ENCODE measurements around the gene FXYD1. TPM values are rescaled to one million over a fixed set of nuclear protein-coding genes. Genes with fewer than 3 reads are reported as not detected.

Gene FXYD1
- total RNA-seq = 1 to 10 TPM; 2.3 to 2.8 TPM

DNA sequence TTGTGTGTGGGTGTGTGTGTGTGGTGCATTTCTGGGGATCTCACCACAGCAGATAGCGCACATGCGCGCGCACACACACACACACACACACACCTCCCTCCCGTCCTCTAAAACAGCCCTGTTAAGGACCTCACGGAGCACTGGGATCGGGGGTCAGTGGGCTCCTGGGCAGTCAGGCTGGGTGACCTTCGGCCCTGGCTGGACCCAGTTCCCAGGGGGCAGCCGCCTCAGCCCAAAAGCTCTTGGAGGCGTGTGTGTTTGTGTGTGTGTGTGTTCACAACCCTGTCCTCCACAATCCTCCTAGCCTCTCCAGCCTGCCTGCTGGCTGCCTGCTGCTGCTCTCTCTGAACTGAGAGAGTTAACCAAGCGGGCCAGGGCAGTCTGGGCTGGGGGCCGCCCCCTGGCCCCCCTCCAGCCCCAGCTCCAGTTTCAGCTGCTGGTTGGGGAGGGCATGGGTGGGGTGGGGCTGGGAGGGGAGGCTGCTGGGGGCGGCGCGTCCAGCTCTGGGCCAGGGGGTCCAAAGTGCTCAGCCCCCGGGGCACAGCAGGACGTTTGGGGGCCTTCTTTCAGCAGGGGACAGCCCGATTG is at the start of gene FXYD1:
TSS of gene FXYD1 (plus strand) at position 520 of the 588 bp plus-strand sequence. CDS start 1,256 bp downstream, outside the sequence.
- Mint-ChIP-seq H3K27ac (no peak within 1 kb of the TSS), H3K9me3 (no peaks in the 10 kb centered on the region), H3K36me3 (no peaks in the 10 kb centered on the region), H3K27me3 (no peaks in the 10 kb centered on the region), H3K4me1 (ENCODE audit: low read depth) (peaks cover 19% of the 10 kb centered on the region), H3K4me3 (no peak within 1 kb of the TSS)
- CTCF ChIA-PET = interaction anchor here (2.8 to 5.5 kb wide), 2 partner anchors 71 to 94 kb away, joined by 16 to 59 read pairs; no protein-coding TSS in a partner anchor
- intact Hi-C loops (cut with micrococcal nuclease) = no loop called here
- no peak for DNase-seq
- POLR2A ChIA-PET = no interaction called here

DNA sequence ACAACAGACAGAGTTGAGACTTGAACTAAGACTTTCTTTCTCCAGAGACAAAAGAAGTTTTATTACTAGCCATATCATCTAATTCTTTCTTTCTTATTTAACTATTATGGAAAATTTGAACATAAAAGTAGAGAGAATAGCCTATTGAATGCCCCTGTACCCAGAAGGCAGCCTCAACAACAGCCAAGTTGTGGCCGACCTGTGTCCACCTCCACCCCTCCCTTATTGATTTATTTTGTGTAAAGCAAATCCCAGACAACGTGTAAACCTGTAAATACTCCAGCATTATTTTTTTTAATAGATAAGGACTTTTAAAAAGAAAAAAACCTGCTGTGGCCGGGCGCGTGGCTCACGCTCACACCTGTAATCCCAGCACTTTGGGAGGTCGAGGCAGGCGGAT is 49.1 kb upstream of the FXYD1 start:
- Mint-ChIP-seq H3K4me1 (ENCODE audit: low read depth) (peaks cover 10% of the 10 kb centered on the region), H3K27me3 (peaks cover 6% of the 10 kb centered on the region), H3K36me3 (no peaks in the 10 kb centered on the region), H3K4me3 (no peak overlapping the region), H3K9me3 (no peaks in the 10 kb centered on the region), H3K27ac (no peak overlapping the region)
- CTCF ChIA-PET = interaction anchor here (2.8 to 3.3 kb wide), 2 partner anchors 23 to 46 kb away, joined by 13 to 18 read pairs; no protein-coding TSS in a partner anchor
- DNase-seq = no peak
- POLR2A ChIA-PET = no interaction called here
- intact Hi-C loops (cut with micrococcal nuclease) = no loop called here

DNA sequence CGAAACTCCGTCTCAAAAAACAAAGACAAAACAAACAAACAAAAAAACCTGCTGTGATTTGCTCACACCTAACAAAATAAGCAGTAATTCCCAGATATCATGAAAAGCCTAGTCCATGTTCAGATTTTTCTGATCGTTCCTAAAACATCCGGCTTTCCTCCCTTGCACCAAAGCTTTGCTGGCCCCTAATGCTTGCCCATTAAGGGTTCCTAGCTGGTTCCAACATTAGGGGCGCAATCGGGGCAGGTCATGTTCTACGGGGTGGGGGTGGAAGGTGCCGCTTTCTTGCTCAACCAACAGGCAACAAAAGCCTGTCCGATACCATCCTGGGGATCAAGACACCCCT is 48.5 kb upstream of the FXYD1 start:
- intact Hi-C loops (cut with micrococcal nuclease) = loop anchor here (1.0 to 2.0 kb wide), 2 partner anchors 23 to 46 kb away; no protein-coding TSS in a partner anchor
- DNase-seq = no peak
- Mint-ChIP-seq H3K9me3 (no peaks in the 10 kb centered on the region), H3K27me3 (peaks cover 6% of the 10 kb centered on the region), H3K4me1 (ENCODE audit: low read depth) (peaks cover 10% of the 10 kb centered on the region), H3K36me3 (no peaks in the 10 kb centered on the region), H3K27ac (no peak overlapping the region), H3K4me3 (no peak overlapping the region)
- ChIA-PET CTCF (interaction anchor here (2.5 to 3.3 kb wide), 3 partner anchors 23 to 46 kb away, joined by 9 to 18 read pairs (median 13); no protein-coding TSS in a partner anchor), POLR2A (no interaction called here)

DNA sequence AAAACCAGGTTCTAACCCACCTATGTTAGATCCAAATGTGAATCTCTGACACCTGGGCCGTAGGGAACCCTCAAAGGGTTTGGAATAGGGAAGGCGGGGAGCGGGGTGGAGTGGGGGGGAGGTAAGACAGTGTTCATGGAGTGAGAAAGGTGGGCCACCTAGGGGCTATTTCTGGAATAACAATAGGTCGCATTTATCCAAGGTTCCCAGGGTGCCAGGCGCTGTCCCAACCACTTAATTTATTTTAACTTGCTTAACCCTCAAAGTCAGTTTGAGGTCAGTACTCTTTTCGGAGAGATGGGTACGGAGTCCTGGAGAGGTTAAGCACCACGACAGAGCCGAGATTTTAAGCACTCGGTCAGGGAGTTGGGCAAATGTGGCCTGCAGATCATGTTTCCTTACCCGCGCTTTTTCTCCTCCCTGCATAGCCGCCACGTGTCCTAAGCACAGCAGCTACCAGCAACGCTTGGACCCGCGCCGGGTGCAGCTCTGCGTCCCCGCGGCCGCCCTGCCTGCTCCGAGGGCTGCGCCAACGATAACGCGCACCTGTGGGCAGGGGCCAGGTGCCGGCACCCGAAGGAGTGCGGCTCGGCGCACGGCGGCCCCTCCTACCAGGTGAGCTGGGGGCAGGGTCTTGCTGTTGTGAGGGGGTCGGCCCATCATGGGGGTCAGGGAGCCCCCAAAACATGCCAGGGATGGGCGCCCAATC is 48.0 kb upstream of the FXYD1 start:
- H3K27me3 Mint-ChIP-seq = peaks cover 6% of the 10 kb centered on the region
- ChIA-PET CTCF (interaction anchor here (2.5 to 3.3 kb wide), 3 partner anchors 24 to 47 kb away, joined by 9 to 18 read pairs (median 13); no protein-coding TSS in a partner anchor), POLR2A (no interaction called here)
- H3K27ac Mint-ChIP-seq = no peak overlapping the region
- H3K4me3 Mint-ChIP-seq = no peak overlapping the region
- no peaks in the 10 kb centered on the region for H3K36me3 Mint-ChIP-seq
- DNase-seq = peak; percentile 50
- intact Hi-C loops (cut with micrococcal nuclease) = loop anchor here (1.0 to 2.0 kb wide), 2 partner anchors 24 to 46 kb away; no protein-coding TSS in a partner anchor
- peaks cover 9% of the 10 kb centered on the region for H3K4me1 Mint-ChIP-seq (ENCODE audit: low read depth)
- no peaks in the 10 kb centered on the region for H3K9me3 Mint-ChIP-seq

DNA sequence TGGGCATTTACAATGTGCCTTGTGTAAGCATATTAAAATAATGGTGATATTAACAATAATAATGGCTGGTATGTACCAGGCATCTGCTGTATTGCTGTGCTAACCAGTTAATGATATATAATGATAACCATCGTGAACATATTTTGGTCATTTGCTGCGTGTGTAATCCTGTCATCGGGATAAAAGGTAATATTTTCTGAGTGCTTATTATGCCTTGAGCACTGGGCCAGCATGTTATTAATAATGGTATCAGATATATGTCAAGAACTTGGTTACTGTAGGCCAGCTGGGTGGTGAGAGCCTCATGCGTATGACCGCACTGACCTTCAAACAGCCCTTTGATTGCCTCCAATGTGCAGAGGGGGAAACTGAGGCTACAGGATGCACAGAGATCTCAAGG is 45.2 kb upstream of the FXYD1 start:
- POLR2A ChIA-PET = no interaction called here
- intact Hi-C loops (cut with micrococcal nuclease) = no loop called here

DNA sequence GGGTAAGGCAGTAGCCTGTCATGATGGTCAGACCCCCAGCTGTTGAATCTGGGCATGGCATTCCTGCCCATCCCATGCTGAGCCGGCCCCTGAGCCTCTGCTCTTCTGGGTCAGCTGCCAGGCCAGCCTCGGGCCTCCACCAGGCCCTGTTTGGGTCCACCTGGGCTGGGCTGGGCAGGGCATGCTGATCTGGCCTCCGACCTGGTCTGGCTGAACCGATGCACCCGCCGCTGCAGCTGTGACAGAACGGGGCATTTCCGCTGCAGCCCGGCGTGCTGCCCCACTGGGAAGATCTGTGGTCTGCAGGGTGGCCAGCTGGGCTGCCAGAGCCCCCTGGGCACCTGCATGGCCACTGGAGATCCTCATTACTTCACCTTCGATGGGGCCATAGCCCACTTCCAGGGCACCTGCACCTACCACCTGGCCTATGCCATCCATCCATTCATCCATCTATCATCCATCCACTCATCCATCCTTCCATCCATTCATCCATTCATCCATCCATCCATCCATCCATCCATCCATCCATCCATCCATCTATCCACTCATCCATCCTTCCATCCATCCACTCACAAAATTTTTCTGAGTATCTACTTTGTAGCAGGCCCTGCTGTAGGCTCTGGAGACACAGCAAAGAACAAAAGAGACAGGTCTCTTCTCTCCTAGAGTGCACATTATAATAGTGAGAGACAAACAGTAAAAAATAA is 44.5 kb upstream of the FXYD1 start:
- CTCF ChIA-PET = no interaction called here

More for the DNA sequence above, 45.2 kb upstream of the FXYD1 start:
- Mint-ChIP-seq H3K36me3 (no peaks in the 10 kb centered on the region), H3K4me1 (ENCODE audit: low read depth) (peaks cover 7% of the 10 kb centered on the region), H3K27ac (no peak overlapping the region), H3K4me3 (no peak overlapping the region), H3K9me3 (no peaks in the 10 kb centered on the region), H3K27me3 (peaks cover 6% of the 10 kb centered on the region)
- no peak for DNase-seq
- CTCF ChIA-PET = interaction anchor here (1.0 kb wide), 1 partner anchor 49 kb away, joined by 5 read pairs; no protein-coding TSS in a partner anchor

DNA sequence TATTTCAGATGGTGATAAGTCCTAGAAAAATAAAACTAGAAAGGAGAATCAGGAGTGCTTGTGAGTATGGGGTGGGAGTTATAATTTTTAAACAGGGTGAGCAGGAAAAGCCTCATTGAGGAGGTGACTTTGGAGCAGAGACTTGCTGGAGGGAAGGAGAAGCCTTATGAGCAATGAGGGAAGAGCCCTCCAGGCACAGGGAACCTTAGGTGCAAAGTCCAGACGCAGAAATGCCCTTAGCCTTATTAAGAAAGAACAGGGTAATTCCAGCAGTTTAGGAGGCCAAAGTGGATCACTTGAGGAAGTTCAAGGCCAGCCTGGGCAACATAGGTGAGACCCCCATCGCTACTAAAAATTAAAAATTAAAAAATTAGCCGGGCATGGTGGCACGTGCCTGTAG is 44.0 kb upstream of the FXYD1 start:
- peaks cover 7% of the 10 kb centered on the region for H3K4me1 Mint-ChIP-seq (ENCODE audit: low read depth)
- intact Hi-C loops (cut with micrococcal nuclease) = no loop called here
- peaks cover 6% of the 10 kb centered on the region for H3K27me3 Mint-ChIP-seq
- no peak for DNase-seq
- no peaks in the 10 kb centered on the region for H3K9me3 Mint-ChIP-seq
- H3K4me3 Mint-ChIP-seq = no peak overlapping the region
- ChIA-PET CTCF (no interaction called here), POLR2A (no interaction called here)
- no peaks in the 10 kb centered on the region for H3K36me3 Mint-ChIP-seq
- H3K27ac Mint-ChIP-seq = no peak overlapping the region

More for the DNA sequence above, 44.5 kb upstream of the FXYD1 start:
- POLR2A ChIA-PET = no interaction called here
- intact Hi-C loops (cut with micrococcal nuclease) = no loop called here
- Mint-ChIP-seq H3K27me3 (peaks cover 6% of the 10 kb centered on the region), H3K9me3 (no peaks in the 10 kb centered on the region), H3K36me3 (no peaks in the 10 kb centered on the region), H3K4me1 (ENCODE audit: low read depth) (peaks cover 7% of the 10 kb centered on the region), H3K27ac (no peak overlapping the region), H3K4me3 (no peak overlapping the region)
- DNase-seq = no peak

DNA sequence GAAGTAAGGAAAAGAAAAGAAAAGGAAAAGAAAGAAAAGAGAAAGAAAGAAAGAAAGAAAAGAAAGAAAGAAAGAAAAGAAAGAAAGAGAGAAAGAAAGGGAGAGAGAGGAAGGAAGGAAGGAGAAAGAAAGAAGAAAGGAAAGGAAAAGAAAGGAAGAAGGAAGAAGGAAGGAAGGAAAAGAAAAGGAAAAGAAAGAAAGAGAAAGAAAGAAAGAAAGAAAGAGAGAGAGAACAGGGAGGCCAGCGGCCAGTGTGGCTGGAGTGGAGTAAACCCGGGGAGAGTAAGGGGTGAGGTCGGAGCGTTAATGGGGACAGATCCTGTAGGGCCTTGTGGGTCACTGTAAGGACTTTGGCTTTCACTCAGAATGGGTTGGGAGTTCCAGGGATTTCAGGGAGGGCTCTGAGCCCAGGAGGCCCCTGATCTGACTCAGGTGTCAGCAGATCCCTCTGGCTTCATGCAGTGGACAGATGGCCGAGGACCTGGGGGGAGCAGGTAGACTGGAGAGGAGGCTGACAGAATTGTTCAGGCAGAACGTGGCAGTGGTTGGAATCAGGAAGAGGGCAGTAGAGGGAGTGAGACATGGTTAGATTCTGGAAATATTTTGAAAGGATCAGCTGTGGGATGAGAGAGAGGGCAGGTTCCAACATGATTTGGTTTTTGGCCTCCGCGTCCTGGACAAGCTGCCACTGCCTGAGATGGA is 42.8 kb upstream of the FXYD1 start:
- no peak overlapping the region for H3K27ac Mint-ChIP-seq
- intact Hi-C loops (cut with micrococcal nuclease) = no loop called here
- H3K27me3 Mint-ChIP-seq = peaks cover 1% of the 10 kb centered on the region
- H3K4me1 Mint-ChIP-seq (ENCODE audit: low read depth) = no peaks in the 10 kb centered on the region
- H3K36me3 Mint-ChIP-seq = no peaks in the 10 kb centered on the region
- H3K4me3 Mint-ChIP-seq = no peak overlapping the region
- DNase-seq = no peak
- CTCF ChIA-PET = no interaction called here
- POLR2A ChIA-PET = no interaction called here
- H3K9me3 Mint-ChIP-seq = no peaks in the 10 kb centered on the region

DNA sequence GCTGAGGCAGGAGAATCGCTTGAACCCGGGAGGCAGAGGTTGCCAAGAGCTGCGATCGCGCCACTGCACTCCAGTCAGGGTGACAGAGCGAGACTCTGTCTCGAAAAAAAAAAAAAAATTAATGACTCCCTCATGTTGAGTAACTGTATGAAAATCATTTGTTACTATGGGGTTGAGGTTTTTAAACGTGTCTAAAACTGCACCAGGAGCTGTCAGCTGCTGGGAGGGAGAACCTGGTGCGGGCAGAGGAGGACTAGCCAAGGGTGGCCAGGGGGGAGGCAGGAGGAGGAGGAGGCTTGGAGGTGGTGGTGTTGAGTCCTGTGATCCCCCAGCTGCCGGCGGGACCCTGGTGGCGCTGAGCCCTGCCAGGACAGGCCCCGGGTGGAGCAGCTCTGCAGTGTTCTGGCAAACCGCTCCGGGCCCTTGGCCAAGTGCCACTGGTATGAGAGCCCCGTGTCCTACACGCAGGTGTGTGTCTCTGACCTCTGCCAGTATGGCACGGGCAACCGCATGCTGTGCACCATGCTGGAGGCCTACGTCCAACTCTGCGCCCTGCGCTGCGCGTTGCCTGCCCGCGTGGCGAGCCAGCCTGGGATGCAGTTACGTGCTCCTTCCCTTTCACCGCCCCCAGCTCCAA is 40.1 kb upstream of the FXYD1 start:
- ChIA-PET POLR2A (no interaction called here), CTCF (interaction anchor here (0.8 kb wide), 1 partner anchor 55 kb away, joined by 4 read pairs; no protein-coding TSS in a partner anchor)
- no peaks in the 10 kb centered on the region for H3K9me3 Mint-ChIP-seq
- no peak overlapping the region for H3K4me3 Mint-ChIP-seq
- H3K27me3 Mint-ChIP-seq = no peaks in the 10 kb centered on the region
- intact Hi-C loops (cut with micrococcal nuclease) = no loop called here
- no peak for DNase-seq
- no peaks in the 10 kb centered on the region for H3K36me3 Mint-ChIP-seq
- H3K27ac Mint-ChIP-seq = no peak overlapping the region
- no peaks in the 10 kb centered on the region for H3K4me1 Mint-ChIP-seq (ENCODE audit: low read depth)

DNA sequence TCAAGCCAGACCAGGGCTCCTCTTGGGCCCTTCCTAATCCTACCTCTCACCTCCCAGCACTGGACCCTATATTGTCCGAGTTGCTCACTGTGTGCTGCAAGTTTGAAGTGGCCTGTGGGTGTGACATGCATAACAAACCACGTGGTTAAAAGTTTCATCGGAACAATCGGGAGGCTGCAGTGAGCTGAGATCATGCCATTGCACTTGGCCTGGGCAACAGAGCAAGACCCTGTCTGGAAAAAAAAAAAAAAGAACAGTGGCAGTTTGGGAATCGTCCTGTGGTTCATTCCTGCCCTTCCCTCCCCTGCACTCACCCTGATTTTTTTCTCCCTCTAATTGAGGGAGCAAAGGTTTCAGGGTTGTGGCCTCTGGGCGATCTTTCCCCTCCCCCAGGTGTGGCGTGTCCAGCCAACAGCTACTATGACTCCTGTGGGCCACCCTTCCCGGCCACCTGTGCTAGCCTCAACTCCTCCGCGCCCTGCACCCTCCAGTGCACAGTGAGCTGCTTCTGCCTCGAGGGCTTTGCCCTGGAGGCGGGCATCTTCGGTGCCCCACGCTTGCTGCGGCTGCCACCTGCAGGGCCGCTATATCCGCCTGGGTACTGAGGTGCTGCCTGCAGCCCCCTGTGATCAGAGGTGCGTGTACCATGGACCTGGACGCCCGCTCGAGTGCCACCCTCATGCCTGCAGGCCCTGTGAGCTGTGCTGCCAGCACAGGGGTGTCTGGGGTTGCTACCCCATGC is 39.3 kb upstream of the FXYD1 start:
- Mint-ChIP-seq H3K27me3 (no peaks in the 10 kb centered on the region), H3K4me3 (no peak overlapping the region), H3K27ac (no peak overlapping the region), H3K4me1 (ENCODE audit: low read depth) (no peaks in the 10 kb centered on the region), H3K36me3 (no peaks in the 10 kb centered on the region), H3K9me3 (no peaks in the 10 kb centered on the region)
- DNase-seq = no peak
- ChIA-PET POLR2A (no interaction called here), CTCF (no interaction called here)
- intact Hi-C loops (cut with micrococcal nuclease) = no loop called here

DNA sequence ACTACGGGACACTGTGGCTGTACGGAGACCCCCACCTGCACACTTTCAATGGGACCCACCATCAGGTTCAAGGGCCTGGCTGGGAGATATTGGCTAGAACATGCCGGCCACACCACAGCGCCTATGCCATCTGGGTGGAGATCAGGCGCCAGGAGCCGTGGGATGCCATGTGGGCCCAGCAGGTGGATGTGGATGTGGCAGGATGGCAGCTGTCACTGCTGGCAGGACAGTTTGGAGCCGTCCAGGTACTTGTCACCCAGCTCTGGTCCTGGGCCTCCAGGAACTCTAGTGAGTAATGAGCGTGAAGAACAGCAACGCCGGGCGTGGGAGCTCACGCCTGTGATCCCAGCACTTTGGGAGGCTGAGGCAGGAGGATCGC is 38.7 kb upstream of the FXYD1 start:
- intact Hi-C loops (cut with micrococcal nuclease) = loop anchor here (10.0 kb wide), 1 partner anchor 925 kb away; no protein-coding TSS in a partner anchor
- Mint-ChIP-seq H3K36me3 (no peaks in the 10 kb centered on the region), H3K27me3 (no peaks in the 10 kb centered on the region), H3K9me3 (no peaks in the 10 kb centered on the region), H3K4me1 (ENCODE audit: low read depth) (no peaks in the 10 kb centered on the region), H3K4me3 (no peak overlapping the region), H3K27ac (no peak overlapping the region)
- DNase-seq = no peak
- ChIA-PET POLR2A (interaction anchor here (0.6 kb wide), 1 partner anchor 15 kb away, joined by 4 read pairs; no protein-coding TSS in a partner anchor), CTCF (interaction anchor here (1.0 kb wide), 1 partner anchor 36 kb away, joined by 3 read pairs; no protein-coding TSS in a partner anchor)

Data from activated CD4-positive, alpha-beta memory T cell treated with anti-CD3 and anti-CD28 coated beads for 36 hours (primary cell).